K562 (cell line): Measurements from ENCODE around the gene HSD3B7. TPM values are rescaled to one million over a fixed set of nuclear protein-coding genes. Genes with fewer than 3 reads are reported as not detected.

ENCODE experiments used
- BRD9 ChIP-seq: fragments of 450-650 bp; IDR thresholded peaks from 2 replicates; pipeline ENCODE4 v1.6.1; 2018; ENCODE audit warnings: low read depth; ENCODE audit not compliant: partially characterized antibody
- CBX2 ChIP-seq: fragments of 200-600 bp; sonication (generic); IDR thresholded peaks from one replicate; pipeline ENCODE4 v1.6.1; 2012; ENCODE audit warnings: mild to moderate bottlenecking, low read length, inconsistent platforms; ENCODE audit not compliant: insufficient read depth, poor library complexity, severe bottlenecking
- GATAD2B ChIP-seq: fragments of 450-650 bp; IDR thresholded peaks from 2 replicates; pipeline ENCODE4 v1.6.1; 2017; ENCODE audit warnings: mild to moderate bottlenecking, borderline replicate concordance
- HNRNPK ChIP-seq: fragments of 200-400 bp; formaldehyde crosslinking; IDR thresholded peaks from one replicate; pipeline ENCODE4 v1.6.1; 2018; ENCODE audit warnings: mild to moderate bottlenecking, low read depth, low read length; ENCODE audit not compliant: poor library complexity, severe bottlenecking
- MITF ChIP-seq: IDR thresholded peaks from 2 replicates; pipeline ENCODE4 v1.6.1; 2014; ENCODE audit warnings: antibody characterized with exemption
- MTA1 ChIP-seq: fragments of 450-650 bp; IDR thresholded peaks from 2 replicates; pipeline ENCODE4 v1.6.1; 2017; ENCODE audit warnings: borderline replicate concordance
- PHF20 ChIP-seq: fragments of 450-650 bp; IDR thresholded peaks from 2 replicates; pipeline ENCODE4 v1.6.1; 2018; ENCODE audit not compliant: partially characterized antibody
- POLR2AphosphoS5 ChIP-seq: IDR thresholded peaks from 2 replicates; pipeline ENCODE4 v1.6.1; 2011; ENCODE audit warnings: mild to moderate bottlenecking, low read depth, low read length, moderate library complexity; ENCODE audit not compliant: control insufficient read depth, insufficient read depth
- PRDM10 ChIP-seq: fragments of 450-650 bp; IDR thresholded peaks from 2 replicates; pipeline ENCODE4 v1.6.1; 2018; ENCODE audit not compliant: partially characterized antibody
- PTTG1 ChIP-seq: fragments of 450-650 bp; IDR thresholded peaks from 2 replicates; pipeline ENCODE4 v1.6.1; 2016; ENCODE audit warnings: low read depth, mild to moderate bottlenecking, missing genetic modification characterization, missing compliant biosample characterization
- RNF219 ChIP-seq: fragments of 250-450 bp; sonication (Bioruptor Pico); IDR thresholded peaks from 2 replicates; pipeline ENCODE4 v1.5.0; 2022; ENCODE audit warnings: mild to moderate bottlenecking
- SIN3B ChIP-seq: fragments of 450-650 bp; IDR thresholded peaks from 2 replicates; pipeline ENCODE4 v1.6.1; 2017; ENCODE audit warnings: low read depth, mild to moderate bottlenecking, moderate library complexity
- USF2 ChIP-seq: sonication (generic); formaldehyde crosslinking; IDR thresholded peaks from 2 replicates; pipeline ENCODE4 v1.5.0; 2020; ENCODE audit warnings: missing genetic modification reagents
- ZNF280B ChIP-seq: fragments of 250-450 bp; sonication (Bioruptor Pico); IDR thresholded peaks from 2 replicates; pipeline ENCODE4 v1.5.1; 2021; ENCODE audit warnings: mild to moderate bottlenecking
- ZNF354B ChIP-seq: fragments of 250-450 bp; sonication (Bioruptor Pico); IDR thresholded peaks from 2 replicates; pipeline ENCODE4 v1.4.0; 2020
- ZNF511 ChIP-seq: sonication (generic); formaldehyde crosslinking; IDR thresholded peaks from 2 replicates; pipeline ENCODE4 v1.8.0; 2022; ENCODE audit warnings: mild to moderate bottlenecking, missing genetic modification reagents
- polyA plus RNA-seq, 8 experiments: library from polyadenylated mRNA; depleted of rRNA in 4 of 8; stranded (reverse) in 5 of 8; unstranded in 3 of 8; fragments of >200 nt; fragmentation: Nextera tagmentation in 2 of 8; fragmentation: Illumina TruSeq in 1 of 8; extraction: Ambion mirVana in 2 of 8; extraction: Trizol in 1 of 8; gene quantifications; 2 replicates each; pipeline versions ENCODE4 v1.2.1 to v1.2.3, GENCODE V29; 2011 to 2014; ENCODE audit warnings: inconsistent platforms in 1 of 8, missing spikeins in 1 of 8
- total RNA-seq, 7 experiments: library from RNA; depleted of rRNA in 6 of 7; stranded (reverse); fragments of >200 nt in 6 of 7; fragmentation: Illumina TruSeq in 2 of 7; extraction: Trizol in 2 of 7; gene quantifications; 2 replicates each; pipeline versions ENCODE4 v1.2.1 to v1.2.3, GENCODE V29; 2011 to 2021; ENCODE audit warnings: low replicate concordance in 1 of 7

The HSD3B7 gene
- total and polyA plus RNA-seq, 9 of the 15 experiments (the other 6 are each of a cell fraction or from before 2014, with no cell fraction given): 5.4 to 49.1 (median 23.0) TPM

- TF ChIP-seq HNRNPK (no peak), GATAD2B (no peak), MITF (no peak), SIN3B (no peak), ZNF280B (no peak), USF2 (peak; percentile 16; the same call in 1 of the 2 replicates), POLR2AphosphoS5 (no peak), PHF20 (no peak), ZNF511 (CRISPR knock-in tag) (no peak), CBX2 (no peak), RNF219 (CRISPR knock-in tag) (no peak), BRD9 (no peak), MTA1 (no peak), ZNF354B (CRISPR knock-in tag) (no peak), PRDM10 (no peak), PTTG1 (tag) (no peak)
Observed at GRCh38 chr16:30941600-30942425, 43.2 kb upstream of the HSD3B7 start (continued).
